Activated CD4-positive, alpha-beta T cell treated with anti-CD3 and anti-CD28 coated beads, Interleukin-2, amount 10 ng/mL, durations not matched to agents 7 days and 5 days (primary cell): ENCODE results near the gene TMEM120B. TPM values are rescaled to one million over a fixed set of nuclear protein-coding genes. Genes with fewer than 3 reads are reported as not detected.
A peak's percentile ranks its signal among the peaks of the same experiment; 100 is the strongest.
"Not testable (repeated sequence)": the region's sequence is repeated elsewhere in the genome, so short reads cannot be mapped to it uniquely, and the experiment has no call there.

Experiments
- CTCF ChIA-PET: fragments of 350-600 bp; sonication (Branson Sonifier 250); formaldehyde crosslinking; loops from one replicate; lab custom pipeline; 2021; ENCODE audit warnings: antibody characterized with exemption; lab: Charles Lee
- POLR2A ChIA-PET: fragments of 350-600 bp; sonication (Branson Sonifier 250); formaldehyde crosslinking; loops from one replicate; lab custom pipeline; 2021; ENCODE audit warnings: antibody characterized with exemption; lab: Charles Lee
- DNase-seq: peaks from one replicate; pipeline ENCODE4 v3.0.0-alpha.2; 2020
- H3K27ac Mint-ChIP-seq: one replicate; pipeline ENCODE4 v1.8.0; 2021; ENCODE audit warnings: mild to moderate bottlenecking, moderate library complexity, mixed read lengths
- H3K27me3 Mint-ChIP-seq: one replicate; pipeline ENCODE4 v1.8.0; 2021; ENCODE audit warnings: mixed read lengths
- H3K36me3 Mint-ChIP-seq: one replicate; pipeline ENCODE4 v1.8.0; 2021; ENCODE audit warnings: low read depth, mixed read lengths
- H3K4me1 Mint-ChIP-seq: one replicate; pipeline ENCODE4 v1.8.0; 2021; ENCODE audit warnings: mixed read lengths
- H3K4me3 Mint-ChIP-seq: one replicate; pipeline ENCODE4 v1.8.0; 2021; ENCODE audit warnings: mild to moderate bottlenecking, moderate library complexity, mixed read lengths
- H3K9me3 Mint-ChIP-seq: one replicate; pipeline ENCODE4 v1.8.0; 2021; ENCODE audit warnings: mixed read lengths
- total RNA-seq, 2 experiments: library from RNA; stranded (reverse); gene quantifications; one replicate each; pipeline ENCODE4 v1.2.3, GENCODE V29; 2021

Gene TMEM120B
- total RNA-seq = 1 to 10 TPM; 5.8 to 6.0 TPM

DNA sequence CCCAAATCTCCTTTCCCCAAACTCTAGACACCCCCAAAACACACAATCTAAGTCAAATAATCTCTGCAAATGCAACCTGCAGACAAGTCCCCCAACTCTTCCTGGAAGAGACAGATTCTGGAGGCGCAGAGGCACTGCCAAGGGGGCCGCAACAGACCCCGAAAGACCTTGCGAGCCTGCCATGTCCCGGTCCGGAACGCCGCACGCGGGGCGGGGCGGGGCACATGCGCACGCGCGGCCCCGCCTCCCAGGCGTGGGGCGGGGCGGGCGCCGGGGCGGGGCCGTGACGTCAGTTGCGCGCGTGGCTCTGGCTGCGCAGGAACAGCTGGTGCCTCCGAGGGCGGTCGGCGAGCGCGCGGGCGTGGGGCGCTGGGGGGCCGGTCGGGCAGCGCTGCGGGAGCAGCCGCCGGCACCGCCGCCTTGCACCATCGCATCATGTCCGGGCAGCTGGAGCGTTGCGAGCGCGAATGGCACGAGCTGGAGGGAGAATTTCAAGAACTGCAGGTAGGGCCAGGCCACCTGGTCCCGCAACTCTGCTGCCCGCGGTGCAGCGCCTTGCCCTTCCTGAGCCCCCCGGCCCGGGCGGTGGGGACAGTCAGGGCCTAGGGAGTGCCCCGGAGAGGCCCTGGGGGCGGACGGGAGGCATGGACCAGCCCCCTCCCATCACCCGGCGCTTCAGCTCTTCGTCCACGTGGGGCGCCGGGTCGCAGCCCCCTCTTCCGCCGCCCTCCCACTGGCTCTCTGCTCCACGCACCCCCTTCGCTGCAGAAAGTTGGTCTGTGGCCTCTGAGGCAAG, at the start of gene TMEM120B:
Gene TMEM120B (plus strand): TSS at position 292 of the 796 bp plus-strand sequence. CDS start 144 bp downstream, at position 436.
- CTCF ChIA-PET = interaction anchor here (0.6 to 4.0 kb wide), 12 partner anchors 9 to 175 kb away, joined by 3 to 34 read pairs (median 6); partner anchors contain the start of genes PSMD9 and RHOF
- Mint-ChIP-seq H3K9me3 (no peaks in the 10 kb centered on the region), H3K4me1 (peaks cover 23% of the 10 kb centered on the region), H3K27ac (peak within 1 kb of the TSS; percentile 93), H3K4me3 (peak within 1 kb of the TSS; percentile 86), H3K27me3 (peaks cover 1% of the 10 kb centered on the region), H3K36me3 (no peaks in the 10 kb centered on the region)
- peak; percentile 82 for DNase-seq
- POLR2A ChIA-PET = interaction anchor here (0.6 kb wide), 1 partner anchor 313 kb away, joined by 3 read pairs; the partner anchor contains the start of gene RNF34

- Mint-ChIP-seq H3K4me3 (no peak overlapping the region), H3K27ac (peak overlapping the region; percentile 89), H3K27me3 (no peaks in the 10 kb centered on the region), H3K4me1 (peaks cover 83% of the 10 kb centered on the region), H3K9me3 (no peaks in the 10 kb centered on the region), H3K36me3 (peaks cover 21% of the 10 kb centered on the region)
- ChIA-PET CTCF (interaction anchor here (0.7 kb wide), 1 partner anchor 13 kb away, joined by 3 read pairs; no protein-coding TSS in a partner anchor), POLR2A (no interaction called here)
- no peak for DNase-seq
These were observed 49.0 kb upstream of the TMEM120B start for GRCh38 chr12:121663610-121663929.

DNA sequence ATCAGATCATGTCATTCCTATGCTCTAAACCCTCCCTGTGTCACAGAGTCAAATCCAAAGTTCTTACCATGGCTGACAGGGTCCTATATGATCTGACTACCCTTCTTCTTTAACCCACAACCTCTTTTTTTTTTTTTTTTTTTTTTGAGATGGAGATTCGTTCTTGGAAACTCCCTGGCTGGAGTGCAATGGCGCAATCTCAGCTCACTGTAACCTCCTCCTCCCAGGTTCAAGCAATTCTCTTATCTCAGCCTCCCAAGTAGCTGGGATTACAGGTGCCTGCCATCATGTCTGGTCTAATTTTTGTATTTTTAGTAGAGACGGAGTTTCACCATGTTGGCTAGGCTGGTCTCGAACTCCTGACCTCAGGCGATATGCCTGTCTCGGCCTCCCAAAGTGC, 45.7 kb upstream of the TMEM120B start:
- H3K9me3 Mint-ChIP-seq, H3K27me3 Mint-ChIP-seq, H3K4me3 Mint-ChIP-seq, DNase-seq, POLR2A ChIA-PET: not testable (repeated sequence)
- CTCF ChIA-PET = interaction anchor here (0.6 to 3.9 kb wide), 4 partner anchors 9 to 179 kb away, joined by 3 to 23 read pairs (median 8); no protein-coding TSS in a partner anchor
- peaks cover 65% of the 10 kb centered on the region for H3K4me1 Mint-ChIP-seq
- peaks cover 19% of the 10 kb centered on the region for H3K36me3 Mint-ChIP-seq
- H3K27ac Mint-ChIP-seq = peak overlapping the region; percentile 84

DNA sequence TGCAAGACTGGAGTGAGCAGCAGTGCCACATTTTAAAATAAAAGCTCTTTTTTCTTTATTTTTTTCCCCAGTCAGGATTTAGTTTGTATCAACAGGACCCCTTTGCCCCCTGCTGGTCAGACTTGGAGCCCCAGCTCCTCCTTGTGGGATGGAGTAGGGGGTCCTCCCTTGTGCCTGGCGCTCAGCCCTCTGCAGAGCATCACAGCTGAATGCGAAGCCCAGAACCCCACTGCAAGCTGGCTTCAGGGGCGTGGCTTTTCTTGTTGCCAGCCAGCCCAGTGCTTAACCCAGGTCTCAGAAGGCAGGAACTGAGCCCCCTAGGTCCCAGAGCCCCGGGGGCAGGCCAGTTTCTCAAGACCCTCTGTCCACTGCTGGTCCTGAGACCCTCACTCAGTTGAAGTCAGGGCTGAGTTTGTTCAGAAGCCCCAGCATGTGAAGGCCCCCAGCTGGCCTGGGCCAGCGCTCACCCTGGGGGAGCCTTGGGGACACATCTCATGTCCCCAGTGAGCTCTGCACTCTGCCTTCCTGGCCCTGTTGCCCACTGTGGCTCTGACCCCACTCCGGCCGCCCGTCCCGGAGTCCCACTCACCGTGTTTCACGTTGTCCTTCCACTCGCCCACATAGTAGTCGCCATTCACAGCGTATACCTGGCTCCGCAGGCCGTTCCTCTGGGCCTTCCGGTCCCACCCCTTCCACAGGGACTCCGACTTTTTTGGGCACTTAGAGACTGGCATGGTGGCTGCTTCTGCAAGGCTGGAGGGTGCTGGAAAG, 43.6 kb upstream of the TMEM120B start:
- Mint-ChIP-seq H3K4me3 (no peak overlapping the region), H3K27me3 (no peaks in the 10 kb centered on the region), H3K4me1 (peaks cover 64% of the 10 kb centered on the region), H3K36me3 (peaks cover 14% of the 10 kb centered on the region), H3K9me3 (no peaks in the 10 kb centered on the region), H3K27ac (peak overlapping the region; percentile 73)
- peak; percentile 67 for DNase-seq
- POLR2A ChIA-PET = interaction anchor here (0.6 to 1.0 kb wide), 3 partner anchors 19 to 112 kb away, joined by 3 to 4 read pairs (median 4); partner anchors contain the start of gene ORAI1
- CTCF ChIA-PET = interaction anchor here (0.5 to 3.9 kb wide), 27 partner anchors 9 to 330 kb away, joined by 3 to 23 read pairs (median 3); partner anchors contain the start of genes ORAI1 and PSMD9

GRCh38 chr12:121669521-121669900, 43.0 kb upstream of the TMEM120B start, which contains the start of gene MORN3:
Gene MORN3 (minus strand): TSS chr12:121669654. CDS start chr12:121669483, 171 bp downstream.
- peak within 1 kb of the TSS; percentile 100 for H3K27ac Mint-ChIP-seq
- no peak within 1 kb of the TSS for H3K4me3 Mint-ChIP-seq
- peaks cover 61% of the 10 kb centered on the region for H3K4me1 Mint-ChIP-seq

DNA sequence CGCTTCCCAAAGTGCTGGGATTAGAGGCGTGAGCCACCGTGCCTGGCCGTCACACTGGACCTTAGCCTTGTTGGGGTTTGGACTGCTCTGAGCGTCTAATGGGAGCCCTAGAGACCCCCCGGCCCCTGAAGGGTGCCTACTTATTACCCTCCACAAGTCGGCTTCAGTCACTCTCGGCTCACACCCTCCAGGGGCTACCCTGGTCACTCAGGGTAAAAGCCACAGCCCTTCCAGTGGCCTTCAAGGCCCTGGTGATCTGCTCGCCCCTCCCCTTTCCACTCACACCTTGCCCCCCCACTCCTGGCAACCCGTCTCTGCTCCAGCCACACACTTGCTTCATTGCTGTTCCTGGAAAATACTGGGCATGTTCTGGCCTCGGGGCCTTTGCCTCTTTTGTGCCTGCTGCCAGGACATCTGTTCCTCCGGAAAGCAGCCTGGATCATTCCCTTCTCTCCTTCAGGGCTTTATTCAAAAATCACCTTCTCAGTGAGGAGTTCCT, 39.5 kb upstream of the TMEM120B start:
- no peaks in the 10 kb centered on the region for H3K27me3 Mint-ChIP-seq
- H3K4me3 Mint-ChIP-seq = peak overlapping the region; percentile 90
- ChIA-PET CTCF (interaction anchor here (0.6 to 2.6 kb wide), 6 partner anchors 12 to 364 kb away, joined by 3 to 12 read pairs (median 4); partner anchors contain the start of gene ORAI1), POLR2A (no interaction called here)
- no peak for DNase-seq
- H3K27ac Mint-ChIP-seq = peak overlapping the region; percentile 100
- no peaks in the 10 kb centered on the region for H3K9me3 Mint-ChIP-seq
- no peaks in the 10 kb centered on the region for H3K36me3 Mint-ChIP-seq
- peaks cover 47% of the 10 kb centered on the region for H3K4me1 Mint-ChIP-seq

More at GRCh38 chr12:121669521-121669900, 43.0 kb upstream of the TMEM120B start, which contains the start of gene MORN3:
- POLR2A ChIA-PET = interaction anchor here (0.5 kb wide), 1 partner anchor 205 kb away, joined by 3 read pairs; no protein-coding TSS in a partner anchor
- no peak for DNase-seq
- peaks cover 8% of the 10 kb centered on the region for H3K36me3 Mint-ChIP-seq
- H3K9me3 Mint-ChIP-seq = no peaks in the 10 kb centered on the region
- CTCF ChIA-PET = interaction anchor here (0.5 to 3.9 kb wide), 10 partner anchors 10 to 219 kb away, joined by 3 to 23 read pairs (median 7); partner anchors contain the start of genes ORAI1 and PSMD9
- H3K27me3 Mint-ChIP-seq = no peaks in the 10 kb centered on the region

DNA sequence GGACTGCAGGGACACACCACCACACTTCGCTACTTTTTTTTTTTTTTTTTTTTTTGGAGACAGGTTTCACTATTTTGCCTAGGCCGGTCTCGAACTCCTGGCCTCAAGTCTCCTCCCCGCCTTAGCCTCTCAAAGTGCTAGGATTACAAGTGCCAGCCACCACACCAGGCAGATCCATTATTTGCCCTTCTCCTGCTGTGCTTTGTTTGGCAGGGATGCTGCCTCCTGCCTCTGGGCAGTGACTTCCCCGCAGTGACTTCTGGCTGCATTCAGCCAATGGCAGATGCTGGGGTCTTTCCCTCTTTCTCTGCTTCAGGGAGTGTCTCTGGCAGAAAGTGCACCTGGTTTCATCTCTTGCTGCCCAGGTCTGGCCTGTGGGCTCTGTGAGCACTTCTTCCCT, 36.4 kb upstream of the TMEM120B start:
- ChIA-PET POLR2A (no interaction called here), CTCF (interaction anchor here (0.6 kb wide), 1 partner anchor 198 kb away, joined by 4 read pairs; no protein-coding TSS in a partner anchor)
- no peak overlapping the region for H3K4me3 Mint-ChIP-seq
- no peaks in the 10 kb centered on the region for H3K27me3 Mint-ChIP-seq
- peak overlapping the region; percentile 67 for H3K27ac Mint-ChIP-seq
- H3K4me1 Mint-ChIP-seq = peaks cover 46% of the 10 kb centered on the region
- no peaks in the 10 kb centered on the region for H3K9me3 Mint-ChIP-seq
- peaks cover 4% of the 10 kb centered on the region for H3K36me3 Mint-ChIP-seq
- no peak for DNase-seq

DNA sequence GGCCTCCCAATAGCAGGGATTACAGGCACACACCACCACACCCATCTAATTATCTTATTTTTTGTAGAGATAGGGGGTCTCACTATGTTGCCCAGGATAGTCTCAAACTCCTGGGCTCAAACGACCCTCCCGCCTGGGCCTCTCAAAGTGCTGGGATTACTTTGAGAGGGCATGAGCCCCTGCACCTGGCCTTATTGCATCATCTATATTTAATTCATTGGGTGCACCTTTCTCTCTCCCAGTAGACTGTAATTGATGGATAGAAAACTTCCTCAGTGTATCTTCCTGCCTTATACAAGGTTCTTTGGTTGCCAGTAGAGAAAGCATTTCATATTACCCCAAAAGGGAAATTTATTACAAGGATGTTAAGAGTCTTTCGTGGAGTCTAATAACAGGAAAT, 34.2 kb upstream of the TMEM120B start:
- Mint-ChIP-seq H3K4me1 (peaks cover 32% of the 10 kb centered on the region), H3K36me3 (peaks cover 4% of the 10 kb centered on the region), H3K27me3 (no peaks in the 10 kb centered on the region), H3K9me3 (no peaks in the 10 kb centered on the region), H3K27ac (peak overlapping the region; percentile 50), H3K4me3 (no peak overlapping the region)
- ChIA-PET CTCF (interaction anchor here (1.2 kb wide), 1 partner anchor 132 kb away, joined by 3 read pairs; no protein-coding TSS in a partner anchor), POLR2A (no interaction called here)
- DNase-seq = no peak

GRCh38 chr12:121678716-121679300, 33.7 kb upstream of the TMEM120B start:
- peak overlapping the region; percentile 80 for H3K27ac Mint-ChIP-seq
- H3K4me3 Mint-ChIP-seq = peak overlapping the region; percentile 10
- ChIA-PET CTCF (interaction anchor here (0.7 to 1.2 kb wide), 3 partner anchors 18 to 132 kb away, joined by 3 to 4 read pairs (median 3); no protein-coding TSS in a partner anchor), POLR2A (no interaction called here)
- H3K27me3 Mint-ChIP-seq = no peaks in the 10 kb centered on the region
- no peaks in the 10 kb centered on the region for H3K9me3 Mint-ChIP-seq
- peaks cover 4% of the 10 kb centered on the region for H3K36me3 Mint-ChIP-seq
- H3K4me1 Mint-ChIP-seq = peaks cover 27% of the 10 kb centered on the region
- no peak for DNase-seq

GRCh38 chr12:121679661-121680197, 32.8 kb upstream of the TMEM120B start:
- DNase-seq, H3K4me3 Mint-ChIP-seq, H3K27ac Mint-ChIP-seq, H3K27me3 Mint-ChIP-seq, H3K9me3 Mint-ChIP-seq, H3K36me3 Mint-ChIP-seq: not testable (repeated sequence)
- CTCF ChIA-PET = interaction anchor here (0.6 to 2.9 kb wide), 7 partner anchors 12 to 334 kb away, joined by 3 to 10 read pairs (median 3); no protein-coding TSS in a partner anchor
- peaks cover 21% of the 10 kb centered on the region for H3K4me1 Mint-ChIP-seq
- POLR2A ChIA-PET = interaction anchor here (0.7 kb wide), 1 partner anchor 687 kb away, joined by 3 read pairs; no protein-coding TSS in a partner anchor

DNA sequence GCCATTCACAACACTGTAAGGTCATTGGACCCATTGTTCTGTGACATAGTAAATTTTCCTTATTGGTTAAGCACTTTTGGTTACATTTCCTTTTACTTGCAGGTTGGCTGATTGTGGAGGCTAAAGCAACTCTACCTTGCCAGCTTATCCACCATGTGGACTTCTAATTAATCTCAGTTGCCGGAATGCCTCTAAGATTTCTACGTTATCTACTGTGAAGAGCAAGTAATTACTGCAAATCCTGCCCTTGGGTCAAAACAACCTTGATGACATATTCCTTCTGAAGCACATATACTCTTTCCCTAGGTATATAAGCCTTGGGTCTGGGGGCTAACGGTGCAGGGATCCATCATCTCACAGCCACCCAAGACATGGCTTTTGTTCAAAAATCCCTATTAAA, 23.6 kb upstream of the TMEM120B start:
- CTCF ChIA-PET = interaction anchor here (6.7 kb wide), 1 partner anchor 106 kb away, joined by 45 read pairs; the partner anchor contains the start of gene RHOF
- Mint-ChIP-seq H3K27ac (no peak overlapping the region), H3K36me3 (no peaks in the 10 kb centered on the region)

More for the DNA sequence above, 23.6 kb upstream of the TMEM120B start:
- no peak for DNase-seq
- H3K27me3 Mint-ChIP-seq = peaks cover 3% of the 10 kb centered on the region
- H3K9me3 Mint-ChIP-seq = no peaks in the 10 kb centered on the region
- POLR2A ChIA-PET = no interaction called here
- no peak overlapping the region for H3K4me3 Mint-ChIP-seq
- peaks cover 15% of the 10 kb centered on the region for H3K4me1 Mint-ChIP-seq
